Uterus (tissue), 4 donors: Measurements from ENCODE around the gene GNAL. TPM values are rescaled to one million over a fixed set of nuclear protein-coding genes. Genes with fewer than 3 reads are reported as not detected.

ENCODE experiments used
- DNase-seq, 2 donors: peaks; one replicate each; pipeline ENCODE4 v3.0.0-alpha.2; 2019 to 2020
- H3K27ac ChIP-seq, 2 donors: fragments of 200-600 bp; sonication (generic); 1 replicate in 1 of 2; 2 replicates in 1 of 2; pipeline ENCODE4 v1.5.1; 2016 to 2018
- H3K27me3 ChIP-seq, 2 donors: fragments of 200-600 bp; sonication (generic); one replicate each; pipeline ENCODE4 v1.5.1; 2018 to 2019; ENCODE audit warnings: control low read depth in 1 of 2
- H3K36me3 ChIP-seq, 2 donors: fragments of 200-600 bp; sonication (generic); one replicate each; pipeline ENCODE4 v1.5.1; 2019; ENCODE audit warnings: control low read depth in 1 of 2
- H3K4me1 ChIP-seq, 2 donors: fragments of 200-600 bp; sonication (generic); one replicate each; pipeline ENCODE4 v1.5.1; 2018 to 2019; ENCODE audit warnings: control low read depth in 1 of 2
- H3K4me3 ChIP-seq, 2 donors: fragments of 200-600 bp; sonication (generic); 1 replicate in 1 of 2; 2 replicates in 1 of 2; pipeline ENCODE4 v1.5.1; 2018 to 2019; ENCODE audit warnings: mild to moderate bottlenecking in 1 of 2
- H3K9me3 ChIP-seq, 2 donors: fragments of 200-600 bp; sonication (generic); one replicate each; pipeline ENCODE4 v1.5.1; 2019; ENCODE audit warnings: control low read depth in 1 of 2
- CTCF ChIP-seq, 4 experiments: fragments of 200-600 bp in 2 of 4; fragments of 450-650 bp in 2 of 4; sonication (generic) in 2 of 4; IDR thresholded peaks; one replicate each; pipeline ENCODE4 v1.5.1; 2016 to 2019; ENCODE audit warnings: antibody characterized with exemption in 4 of 4, mild to moderate bottlenecking in 2 of 4, moderate library complexity in 1 of 4
- POLR2A ChIP-seq, 2 donors: fragments of 450-650 bp; IDR thresholded peaks; one replicate each; pipeline ENCODE4 v1.6.1; 2016; ENCODE audit warnings: antibody characterized with exemption in 2 of 2, mild to moderate bottlenecking in 1 of 2, moderate library complexity in 1 of 2
- intact Hi-C: fragments of 100-400 bp; cut with DNase I; formaldehyde crosslinking; loops from one replicate; pipeline ENCODE4 v1.15.1; 2023; ENCODE audit warnings: low total_unique reads
- microRNA-seq: library from miRNA; unstranded; fragments of <30 nt; microRNA quantifications from one replicate; pipeline ENCODE4, GENCODE V29; 2016; ENCODE audit warnings: borderline microRNAs expressed, borderline replicate concordance
- total RNA-seq, 4 donors: library from RNA; depleted of rRNA in 3 of 4; stranded (reverse); fragments of >200 nt in 3 of 4; gene quantifications; one replicate each; pipeline versions ENCODE4 v1.1.0 to v1.2.4, GENCODE V29; 2014 to 2023
- donor health status: DM: yes; HTN: yes; CAD: no.

The GNAL gene
- total RNA-seq, 4 donors from 2014 or later, result 4.6 to 20.2 (median 13.8) TPM

GRCh38 chr18:11927497-11927896, 238.4 kb downstream of the GNAL start:
- DNase-seq, result no peak
- no peaks in the 10 kb centered on the region for H3K36me3 ChIP-seq
- intact Hi-C loops, result no loop called here
- H3K4me3 ChIP-seq, result no peak overlapping the region
- H3K27me3 ChIP-seq, result no peaks in the 10 kb centered on the region
- H3K9me3 ChIP-seq, result no peaks in the 10 kb centered on the region
- no peaks in the 10 kb centered on the region for H3K4me1 ChIP-seq
- no peak for TF ChIP-seq POLR2A (IDR thresholded peaks at IDR 0.05)
- no peak for TF ChIP-seq CTCF (IDR thresholded peaks at IDR 0.05)
- H3K27ac ChIP-seq, result no peak overlapping the region

GRCh38 chr18:11932393-11932792, 243.3 kb downstream of the GNAL start:
- no peak overlapping the region for H3K4me3 ChIP-seq
- no peaks in the 10 kb centered on the region for H3K9me3 ChIP-seq
- DNase-seq, result no peak
- no peaks in the 10 kb centered on the region for H3K36me3 ChIP-seq
- H3K4me1 ChIP-seq, result no peaks in the 10 kb centered on the region
- intact Hi-C loops, result no loop called here
- H3K27me3 ChIP-seq, result no peaks in the 10 kb centered on the region
- TF ChIP-seq CTCF (IDR thresholded peaks at IDR 0.05), result no peak
- no peak for TF ChIP-seq POLR2A (IDR thresholded peaks at IDR 0.05)
- no peak overlapping the region for H3K27ac ChIP-seq

Small RNA genes within 50 kb of the gene (microRNA-seq; reads per million reads assigned to microRNA genes)
- not detected for gene MIR7153

Other genes starting within 250 kb of the GNAL start
- not detected for gene SLC35G4, start 79.7 kb upstream of the GNAL start, total RNA-seq
- gene CHMP1B, start 162.1 kb downstream of the GNAL start, total RNA-seq, result 10 to 100 TPM in 3 of 4 donors, 1 to 10 TPM in 1; 8.2 to 65.0 (median 17.5) TPM
- 10 to 100 TPM; 13.6 to 40.9 (median 29.5) TPM for gene MPPE1, start 219.1 kb downstream of the GNAL start, total RNA-seq